Measurements from ENCODE around the gene MFAP4. TPM values are rescaled to one million over a fixed set of nuclear protein-coding genes. Genes with fewer than 3 reads are reported as not detected.

Gene MFAP4
- total RNA-seq, 4 donors from 2014 or later: 89.3 to 282 (median 165) TPM

GRCh38 chr17:19371259-19372010 is 15.6 kb downstream of the MFAP4 start:
- Histone ChIP-seq H3K36me3 (no peaks in the 10 kb centered on the region), H3K9me3 (no peaks in the 10 kb centered on the region), H3K27ac (no peak overlapping the region), H3K4me3 (no peak overlapping the region), H3K27me3 (no peaks in the 10 kb centered on the region), H3K4me1 (peaks cover 0 to 22% (median 4%) of the 10 kb centered on the region in 3 donors)
- WGBS, 2 donors (ENCODE audit: low coverage in 1 of 2): 80 to 90% methylated on average over 1 to 2 of the region's 7 CpGs
- TF ChIP-seq POLR2A (IDR thresholded peaks at IDR 0.05) (no peak), EP300 (IDR thresholded peaks at IDR 0.05) (no peak), POLR2AphosphoS5 (IDR thresholded peaks at IDR 0.05) (no peak)
- TF ChIP-seq, protein P1, sequence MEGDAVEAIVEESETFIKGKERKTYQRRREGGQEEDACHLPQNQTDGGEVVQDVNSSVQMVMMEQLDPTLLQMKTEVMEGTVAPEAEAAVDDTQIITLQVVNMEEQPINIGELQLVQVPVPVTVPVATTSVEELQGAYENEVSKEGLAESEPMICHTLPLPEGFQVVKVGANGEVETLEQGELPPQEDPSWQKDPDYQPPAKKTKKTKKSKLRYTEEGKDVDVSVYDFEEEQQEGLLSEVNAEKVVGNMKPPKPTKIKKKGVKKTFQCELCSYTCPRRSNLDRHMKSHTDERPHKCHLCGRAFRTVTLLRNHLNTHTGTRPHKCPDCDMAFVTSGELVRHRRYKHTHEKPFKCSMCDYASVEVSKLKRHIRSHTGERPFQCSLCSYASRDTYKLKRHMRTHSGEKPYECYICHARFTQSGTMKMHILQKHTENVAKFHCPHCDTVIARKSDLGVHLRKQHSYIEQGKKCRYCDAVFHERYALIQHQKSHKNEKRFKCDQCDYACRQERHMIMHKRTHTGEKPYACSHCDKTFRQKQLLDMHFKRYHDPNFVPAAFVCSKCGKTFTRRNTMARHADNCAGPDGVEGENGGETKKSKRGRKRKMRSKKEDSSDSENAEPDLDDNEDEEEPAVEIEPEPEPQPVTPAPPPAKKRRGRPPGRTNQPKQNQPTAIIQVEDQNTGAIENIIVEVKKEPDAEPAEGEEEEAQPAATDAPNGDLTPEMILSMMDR (IDR thresholded peaks at IDR 0.05): no peak
- no peak for ATAC-seq

- no peaks in the 10 kb centered on the region for H3K27me3 ChIP-seq
- peaks cover 0 to 16% (median 4%) of the 10 kb centered on the region in 3 donors for H3K4me1 ChIP-seq
- no peak overlapping the region for H3K4me3 ChIP-seq
- peak; percentile 68 for ATAC-seq
- H3K27ac ChIP-seq: peak overlapping the region in 2 of 4 donors; percentile 19 to 33
- H3K36me3 ChIP-seq: no peaks in the 10 kb centered on the region
- no peaks in the 10 kb centered on the region for H3K9me3 ChIP-seq
- no CpG with 5 or more reads among the region's 7 CpGs for WGBS, 2 donors (ENCODE audit: low coverage in 1 of 2)
- no peak for TF ChIP-seq EP300 (IDR thresholded peaks at IDR 0.05)
- TF ChIP-seq, protein P1 (IDR thresholded peaks at IDR 0.05): no peak
- no peak for TF ChIP-seq POLR2AphosphoS5 (IDR thresholded peaks at IDR 0.05)
- TF ChIP-seq POLR2A (IDR thresholded peaks at IDR 0.05): no peak
Measured at GRCh38 chr17:19370493-19370960, 16.5 kb downstream of the MFAP4 start.

DNA sequence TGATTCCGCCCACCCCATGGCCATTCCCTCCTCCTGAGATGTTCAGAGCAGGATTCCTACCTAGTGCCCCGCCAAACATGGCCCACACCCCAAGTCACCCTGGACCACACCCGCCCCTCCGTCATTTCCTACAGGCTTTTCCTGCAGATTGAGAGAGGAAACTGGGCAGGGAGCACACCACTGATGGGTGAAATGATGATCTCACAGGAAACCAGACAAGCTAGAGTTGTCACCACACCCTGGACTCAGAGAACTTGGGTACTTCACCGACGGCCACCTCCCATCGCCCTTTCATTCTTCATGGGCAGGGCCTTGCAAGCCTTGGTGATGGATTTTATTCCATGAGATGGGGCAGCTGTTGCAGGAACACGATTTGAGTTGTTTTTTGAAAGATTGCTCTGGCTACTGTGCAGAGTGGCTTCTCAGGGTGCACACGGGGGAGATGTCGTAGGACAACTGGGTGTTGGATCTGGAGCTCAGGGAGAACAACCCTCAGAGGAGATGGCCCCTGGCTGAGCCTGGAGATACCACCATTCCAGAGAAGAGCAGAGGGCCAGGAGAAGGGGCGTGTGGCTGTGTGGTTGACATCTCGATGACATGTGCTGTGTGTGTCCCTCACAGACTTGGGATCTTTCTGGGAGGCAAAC is 17.0 kb downstream of the MFAP4 start:
- peak; percentile 58 for ATAC-seq
- H3K4me3 ChIP-seq: no peak overlapping the region
- no peaks in the 10 kb centered on the region for H3K9me3 ChIP-seq
- no peaks in the 10 kb centered on the region for H3K27me3 ChIP-seq
- peak overlapping the region in 2 of 4 donors; percentile 19 to 33 for H3K27ac ChIP-seq
- no peaks in the 10 kb centered on the region for H3K36me3 ChIP-seq
- H3K4me1 ChIP-seq: peaks cover 0 to 16% (median 4%) of the 10 kb centered on the region in 3 donors
- TF ChIP-seq POLR2A (IDR thresholded peaks at IDR 0.05) (no peak), EP300 (IDR thresholded peaks at IDR 0.05) (no peak), POLR2AphosphoS5 (IDR thresholded peaks at IDR 0.05) (no peak)
- TF ChIP-seq, protein P1 (IDR thresholded peaks at IDR 0.05): no peak
- 73 to 81% methylated on average over 6 to 7 of the region's 12 CpGs for whole genome bisulfite sequencing, 2 donors (ENCODE audit: low coverage in 1 of 2)

GRCh38 chr17:19369107-19369778 is 17.7 kb downstream of the MFAP4 start:
- ATAC-seq: no peak
- 82 to 85% methylated on average over 10 to 12 of the region's 16 CpGs for WGBS, 2 donors (ENCODE audit: low coverage in 1 of 2)
- peak overlapping the region in 1 of 4 donors; percentile 19 for H3K27ac ChIP-seq
- TF ChIP-seq POLR2AphosphoS5 (IDR thresholded peaks at IDR 0.05) (no peak), EP300 (IDR thresholded peaks at IDR 0.05) (no peak)
- H3K36me3 ChIP-seq: no peaks in the 10 kb centered on the region
- H3K4me3 ChIP-seq: no peak overlapping the region
- H3K27me3 ChIP-seq: no peaks in the 10 kb centered on the region
- H3K4me1 ChIP-seq: peaks cover 0 to 16% (median 4%) of the 10 kb centered on the region in 3 donors
- H3K9me3 ChIP-seq: no peaks in the 10 kb centered on the region

DNA sequence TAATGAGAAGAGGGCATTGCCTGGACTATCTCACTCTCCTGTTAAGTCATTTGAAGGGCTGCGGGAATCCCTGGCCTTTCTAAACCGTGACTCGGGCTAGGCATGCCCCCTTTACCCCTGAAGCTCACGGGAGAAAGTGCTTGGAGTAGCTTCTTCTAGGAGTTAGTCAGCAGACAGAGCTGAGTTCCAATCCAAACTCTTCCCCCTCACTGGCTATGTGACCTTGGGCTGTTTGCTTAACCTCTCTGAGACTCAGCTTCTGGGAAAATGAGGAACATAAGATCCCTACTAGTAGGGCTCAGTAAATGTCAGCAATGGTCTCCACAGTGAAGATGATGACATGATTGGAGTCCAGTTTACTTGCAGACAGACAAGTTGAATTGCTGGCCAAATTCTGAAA is 18.8 kb downstream of the MFAP4 start:
- WGBS, 2 donors (ENCODE audit: low coverage in 1 of 2): 96% methylated on average over 4 of the region's 4 CpGs; no CpG with 5 or more reads in 1 of the 2 donors
- Histone ChIP-seq H3K9me3 (no peaks in the 10 kb centered on the region), H3K27me3 (no peaks in the 10 kb centered on the region), H3K4me3 (no peak overlapping the region), H3K36me3 (no peaks in the 10 kb centered on the region), H3K27ac (no peak overlapping the region), H3K4me1 (peaks cover 0 to 19% (median 4%) of the 10 kb centered on the region in 3 donors)
- TF ChIP-seq, protein P1 (IDR thresholded peaks at IDR 0.05): no peak
- TF ChIP-seq POLR2AphosphoS5 (IDR thresholded peaks at IDR 0.05) (no peak), POLR2A (IDR thresholded peaks at IDR 0.05) (no peak)
- ATAC-seq: no peak
